MCF 10A (cell line): ENCODE measurements around the gene ATP8B4. TPM values are rescaled to one million over a fixed set of nuclear protein-coding genes. Genes with fewer than 3 reads are reported as not detected.
A peak's percentile ranks its signal among the peaks of the same experiment; 100 is the strongest.

Experiments used
- BruUV-seq: library from RNA; stranded (reverse); fragments of 400-500 nt; replicated peaks from 2 replicates; lab custom pipeline; 2021; lab: Mats Ljungman, UMichigan
- CTCF ChIA-PET: fragments of 300-600 bp; sonication (Branson Sonifier 250); formaldehyde crosslinking; extraction: SDS; loops from one replicate; lab custom pipeline; 2021; ENCODE audit warnings: antibody characterized with exemption, inconsistent platforms; lab: Yijun Ruan, JAX
- POLR2A ChIA-PET: fragments of 300-600, 350-650 bp; sonication (Branson Sonifier 250); formaldehyde crosslinking; extraction: SDS; loops from one replicate; lab custom pipeline; 2020; ENCODE audit warnings: antibody characterized with exemption, inconsistent platforms; lab: Yijun Ruan, JAX
- DNase-seq: peaks from one replicate; pipeline ENCODE4 v3.0.0-alpha.2; 2018; ENCODE audit not compliant: unreplicated experiment
- H3K27ac Mint-ChIP-seq: one replicate; pipeline ENCODE4 v1.8.0; 2022; ENCODE audit warnings: mild to moderate bottlenecking, low read depth, mixed read lengths; ENCODE audit not compliant: unreplicated experiment
- H3K27me3 Mint-ChIP-seq: one replicate; pipeline ENCODE4 v1.8.0; 2022; ENCODE audit warnings: mixed read lengths; ENCODE audit not compliant: insufficient read depth, unreplicated experiment
- H3K36me3 Mint-ChIP-seq: one replicate; pipeline ENCODE4 v1.8.0; 2022; ENCODE audit warnings: mild to moderate bottlenecking, moderate library complexity, mixed read lengths; ENCODE audit not compliant: insufficient read depth, unreplicated experiment
- H3K4me1 Mint-ChIP-seq: one replicate; pipeline ENCODE4 v1.8.0; 2022; ENCODE audit warnings: mixed read lengths; ENCODE audit not compliant: insufficient read depth, unreplicated experiment
- H3K4me3 Mint-ChIP-seq: one replicate; pipeline ENCODE4 v1.8.0; 2022; ENCODE audit warnings: mild to moderate bottlenecking, moderate library complexity, mixed read lengths; ENCODE audit not compliant: unreplicated experiment
- H3K9me3 Mint-ChIP-seq: one replicate; pipeline ENCODE4 v1.8.0; 2022; ENCODE audit warnings: mixed read lengths; ENCODE audit not compliant: unreplicated experiment
- intact Hi-C: fragments of 100-400 bp; cut with micrococcal nuclease; formaldehyde crosslinking; loops from 2 replicates; pipeline ENCODE4 v1.14.1; 2022
- total RNA-seq: library from RNA; stranded (reverse); gene quantifications from 2 replicates; pipeline ENCODE4 v1.2.3, GENCODE V29; 2022
- TF ChIP-seq, protein P1 (sequence below): fragments of 200-600 bp; IDR thresholded peaks from one replicate; pipeline ENCODE4 v1.8.0; 2022; ENCODE audit warnings: antibody characterized with exemption, mild to moderate bottlenecking; ENCODE audit not compliant: unreplicated experiment

ATP8B4 gene
- total RNA-seq, 1 experiment from 2014 or later = not detected

GRCh38 chr15:50148362-50148963 is 29.4 kb upstream of the ATP8B4 start:
- ChIA-PET POLR2A (interaction anchor here (0.6 to 2.5 kb wide), 8 partner anchors 17 to 1289 kb away, joined by 3 to 14 read pairs (median 4); no protein-coding TSS in a partner anchor), CTCF (interaction anchor here (0.5 to 7.4 kb wide), 31 partner anchors 9 to 1917 kb away, joined by 3 to 136 read pairs (median 4); no protein-coding TSS in a partner anchor)
- Mint-ChIP-seq H3K36me3 (no peaks in the 10 kb centered on the region), H3K9me3 (no peaks in the 10 kb centered on the region), H3K4me1 (peaks cover 12% of the 10 kb centered on the region), H3K27me3 (no peaks in the 10 kb centered on the region), H3K27ac (no peak overlapping the region), H3K4me3 (no peak overlapping the region)
- DNase-seq = peak; percentile 80
- TF ChIP-seq, protein P1, sequence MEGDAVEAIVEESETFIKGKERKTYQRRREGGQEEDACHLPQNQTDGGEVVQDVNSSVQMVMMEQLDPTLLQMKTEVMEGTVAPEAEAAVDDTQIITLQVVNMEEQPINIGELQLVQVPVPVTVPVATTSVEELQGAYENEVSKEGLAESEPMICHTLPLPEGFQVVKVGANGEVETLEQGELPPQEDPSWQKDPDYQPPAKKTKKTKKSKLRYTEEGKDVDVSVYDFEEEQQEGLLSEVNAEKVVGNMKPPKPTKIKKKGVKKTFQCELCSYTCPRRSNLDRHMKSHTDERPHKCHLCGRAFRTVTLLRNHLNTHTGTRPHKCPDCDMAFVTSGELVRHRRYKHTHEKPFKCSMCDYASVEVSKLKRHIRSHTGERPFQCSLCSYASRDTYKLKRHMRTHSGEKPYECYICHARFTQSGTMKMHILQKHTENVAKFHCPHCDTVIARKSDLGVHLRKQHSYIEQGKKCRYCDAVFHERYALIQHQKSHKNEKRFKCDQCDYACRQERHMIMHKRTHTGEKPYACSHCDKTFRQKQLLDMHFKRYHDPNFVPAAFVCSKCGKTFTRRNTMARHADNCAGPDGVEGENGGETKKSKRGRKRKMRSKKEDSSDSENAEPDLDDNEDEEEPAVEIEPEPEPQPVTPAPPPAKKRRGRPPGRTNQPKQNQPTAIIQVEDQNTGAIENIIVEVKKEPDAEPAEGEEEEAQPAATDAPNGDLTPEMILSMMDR = peak; percentile 67
- no TSS peak for BruUV-seq
- intact Hi-C loops = loop anchor here (1.0 to 10.0 kb wide), 4 partner anchors 168 to 1336 kb away; partner anchors contain the start of genes AP4E1, CEP152 and FGF7

- TF ChIP-seq, protein P1 = no peak
- no peaks in the 10 kb centered on the region for H3K36me3 Mint-ChIP-seq
- DNase-seq = no peak
- peaks cover 12% of the 10 kb centered on the region for H3K4me1 Mint-ChIP-seq
- CTCF ChIA-PET = interaction anchor here (0.6 to 7.4 kb wide), 9 partner anchors 11 to 1285 kb away, joined by 3 to 136 read pairs (median 4); no protein-coding TSS in a partner anchor
- peak overlapping the region; percentile 31 for H3K27ac Mint-ChIP-seq
- no TSS peak for BruUV-seq
- POLR2A ChIA-PET = interaction anchor here (1.2 kb wide), 1 partner anchor 169 kb away, joined by 4 read pairs; no protein-coding TSS in a partner anchor
- H3K27me3 Mint-ChIP-seq = no peaks in the 10 kb centered on the region
- intact Hi-C loops = loop anchor here (5.0 to 10.0 kb wide), 3 partner anchors 722 to 1334 kb away; partner anchors contain the start of genes AP4E1, CEP152 and FGF7
- no peaks in the 10 kb centered on the region for H3K9me3 Mint-ChIP-seq
- H3K4me3 Mint-ChIP-seq = no peak overlapping the region
Measured at GRCh38 chr15:50146632-50147031, 27.6 kb upstream of the ATP8B4 start.

GRCh38 chr15:50145451-50145872 is 26.4 kb upstream of the ATP8B4 start:
- intact Hi-C loops = loop anchor here (1.0 to 10.0 kb wide), 10 partner anchors 29 to 1787 kb away; partner anchors contain the start of genes AP4E1, CEP152 and FGF7
- H3K9me3 Mint-ChIP-seq = no peaks in the 10 kb centered on the region
- DNase-seq = peak; percentile 75
- TF ChIP-seq, protein P1 = peak; percentile 49
- H3K4me1 Mint-ChIP-seq = peaks cover 12% of the 10 kb centered on the region
- H3K27me3 Mint-ChIP-seq = no peaks in the 10 kb centered on the region
- peaks cover 5% of the 10 kb centered on the region for H3K36me3 Mint-ChIP-seq
- ChIA-PET CTCF (interaction anchor here (0.6 to 7.4 kb wide), 41 partner anchors 10 to 1786 kb away, joined by 3 to 136 read pairs (median 3); no protein-coding TSS in a partner anchor), POLR2A (interaction anchor here (0.6 to 1.2 kb wide), 5 partner anchors 11 to 909 kb away, joined by 3 to 5 read pairs (median 4); partner anchors contain the start of genes DTWD1 and FAM227B)
- no peak overlapping the region for H3K27ac Mint-ChIP-seq
- no peak overlapping the region for H3K4me3 Mint-ChIP-seq
- no TSS peak for BruUV-seq
